ENCODE measurements around the gene DAG1.

DNA sequence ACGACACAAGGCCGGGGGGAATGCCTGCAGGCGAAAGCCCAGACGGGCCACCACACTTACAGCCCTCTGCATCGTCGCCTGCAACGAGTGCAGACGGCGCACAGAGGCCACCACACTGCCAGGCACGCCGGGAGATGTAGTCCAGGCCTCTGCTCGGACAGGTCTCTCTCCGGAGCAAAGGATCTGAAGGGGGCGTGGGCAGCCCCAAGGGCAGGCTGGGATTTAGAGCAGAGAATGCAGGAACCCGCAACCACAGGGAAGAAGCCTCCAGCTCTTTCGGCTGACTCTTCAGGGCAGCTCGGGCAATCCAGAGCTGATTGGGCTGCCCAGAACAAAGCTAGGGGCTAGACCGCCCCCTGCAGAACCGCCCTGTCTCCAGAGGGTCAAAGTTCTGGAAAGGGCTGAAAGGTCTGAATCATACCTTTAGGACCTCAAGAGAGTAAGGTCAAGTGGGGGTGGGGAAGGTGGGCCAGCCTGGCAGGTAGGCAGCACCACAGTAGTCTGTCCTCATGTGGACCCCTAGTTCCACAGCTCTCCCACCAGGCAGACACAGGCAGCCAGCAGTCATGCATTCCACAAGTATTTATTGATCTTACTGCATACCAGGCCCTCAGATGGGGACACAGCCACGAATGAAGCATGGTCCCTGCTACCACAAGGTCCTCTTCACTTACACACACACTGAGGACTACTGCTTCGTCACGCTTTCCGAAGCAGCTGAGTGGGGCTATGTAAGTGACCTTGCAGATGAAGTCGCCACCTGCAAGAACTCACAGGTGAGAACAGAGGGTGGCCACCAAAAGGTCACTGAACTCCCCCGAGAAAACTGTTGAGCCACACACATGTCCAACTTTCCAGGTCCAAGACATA is 47.5 kb upstream of the DAG1 start, which contains the start of gene AMT:
- no peak for TF ChIP-seq POLR2A (IDR thresholded peaks at IDR 0.05; ENCODE audit: low read depth, low read length)
- TF ChIP-seq POLR2AphosphoS5 (IDR thresholded peaks at IDR 0.05; ENCODE audit: low read depth, low read length) = no peak
- TF ChIP-seq TAF1 (IDR thresholded peaks at IDR 0.05; ENCODE audit: low read depth, low read length) = no peak
- no peak for TF ChIP-seq SPI1 (IDR thresholded peaks at IDR 0.05; ENCODE audit: low read depth, low read length)
